Suprapubic skin (tissue), 4 donors: ENCODE measurements around the gene YPEL5.

Source experiments
- EP300 ChIP-seq: sonication (generic); formaldehyde crosslinking; IDR thresholded peaks from one replicate; pipeline ENCODE4 v1.6.1; 2017; ENCODE audit warnings: antibody characterized with exemption
- POLR2A ChIP-seq, 2 donors: fragments of 450-650 bp; IDR thresholded peaks; one replicate each; pipeline ENCODE4 v1.6.1; 2017; ENCODE audit warnings: antibody characterized with exemption in 2 of 2, mild to moderate bottlenecking in 2 of 2, moderate library complexity in 2 of 2
- POLR2AphosphoS5 ChIP-seq, 3 donors: sonication (generic); formaldehyde crosslinking; IDR thresholded peaks; one replicate each; pipeline ENCODE4 v1.6.1; 2017; ENCODE audit warnings: antibody characterized with exemption in 3 of 3
- TF ChIP-seq, protein P1 (sequence below), 2 donors: fragments of 200-600 bp in 1 of 2; fragments of 450-650 bp in 1 of 2; sonication (generic) in 1 of 2; IDR thresholded peaks; one replicate each; pipeline ENCODE4 v1.5.1; 2016 to 2019; ENCODE audit warnings: antibody characterized with exemption in 2 of 2, mild to moderate bottlenecking in 1 of 2, moderate library complexity in 1 of 2

DNA sequence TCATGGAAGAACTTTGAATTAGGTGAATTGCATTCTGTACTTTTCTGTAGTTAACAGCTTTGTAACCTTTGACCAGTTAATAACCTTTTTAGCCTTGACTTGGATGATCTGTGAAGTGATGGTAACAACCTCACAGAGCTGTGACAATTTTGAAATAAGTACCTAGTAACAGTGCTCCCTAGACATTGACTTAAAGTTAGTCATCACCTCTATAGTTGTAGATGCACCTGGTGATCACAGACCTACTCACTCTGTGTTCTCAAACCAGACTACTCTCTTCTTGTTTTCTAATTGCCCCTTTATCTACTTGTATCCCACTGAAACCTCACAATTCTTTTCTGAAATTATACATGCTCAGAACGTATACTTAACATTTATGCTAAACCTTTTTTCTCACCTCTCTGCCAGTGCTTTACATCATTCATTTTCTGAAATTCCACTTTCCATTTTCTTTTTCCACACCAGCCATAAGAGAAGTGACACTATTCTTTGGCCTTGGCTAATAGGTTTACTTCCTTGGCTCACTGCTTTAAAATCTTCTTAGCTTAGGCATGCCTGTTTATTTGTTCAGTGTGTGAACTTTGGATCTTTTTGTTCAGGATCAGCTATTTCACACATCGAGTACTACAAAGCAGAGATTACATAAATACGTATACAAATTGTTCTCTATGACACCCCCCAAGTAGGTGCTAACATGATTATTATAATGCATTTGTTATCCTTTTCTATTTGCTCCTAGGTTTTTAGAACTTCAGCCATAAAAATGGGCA, 9.3 kb downstream of the YPEL5 start:
- TF ChIP-seq, protein P1, sequence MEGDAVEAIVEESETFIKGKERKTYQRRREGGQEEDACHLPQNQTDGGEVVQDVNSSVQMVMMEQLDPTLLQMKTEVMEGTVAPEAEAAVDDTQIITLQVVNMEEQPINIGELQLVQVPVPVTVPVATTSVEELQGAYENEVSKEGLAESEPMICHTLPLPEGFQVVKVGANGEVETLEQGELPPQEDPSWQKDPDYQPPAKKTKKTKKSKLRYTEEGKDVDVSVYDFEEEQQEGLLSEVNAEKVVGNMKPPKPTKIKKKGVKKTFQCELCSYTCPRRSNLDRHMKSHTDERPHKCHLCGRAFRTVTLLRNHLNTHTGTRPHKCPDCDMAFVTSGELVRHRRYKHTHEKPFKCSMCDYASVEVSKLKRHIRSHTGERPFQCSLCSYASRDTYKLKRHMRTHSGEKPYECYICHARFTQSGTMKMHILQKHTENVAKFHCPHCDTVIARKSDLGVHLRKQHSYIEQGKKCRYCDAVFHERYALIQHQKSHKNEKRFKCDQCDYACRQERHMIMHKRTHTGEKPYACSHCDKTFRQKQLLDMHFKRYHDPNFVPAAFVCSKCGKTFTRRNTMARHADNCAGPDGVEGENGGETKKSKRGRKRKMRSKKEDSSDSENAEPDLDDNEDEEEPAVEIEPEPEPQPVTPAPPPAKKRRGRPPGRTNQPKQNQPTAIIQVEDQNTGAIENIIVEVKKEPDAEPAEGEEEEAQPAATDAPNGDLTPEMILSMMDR (IDR thresholded peaks at IDR 0.05), result no peak
- TF ChIP-seq POLR2A (IDR thresholded peaks at IDR 0.05) (no peak), POLR2AphosphoS5 (IDR thresholded peaks at IDR 0.05) (no peak), EP300 (no peak)
